Astrocyte of the hippocampus (primary cell): Measurements from ENCODE around the gene NMNAT1.
"Not testable (repeated sequence)": the region's sequence is repeated elsewhere in the genome, so short reads cannot be mapped to it uniquely, and the experiment has no call there.

Experiments used
- DNase-seq: peaks from one replicate; pipeline ENCODE4 v3.0.0; 2011; ENCODE audit warnings: low read depth, low spot score

NMNAT1 gene

DNA sequence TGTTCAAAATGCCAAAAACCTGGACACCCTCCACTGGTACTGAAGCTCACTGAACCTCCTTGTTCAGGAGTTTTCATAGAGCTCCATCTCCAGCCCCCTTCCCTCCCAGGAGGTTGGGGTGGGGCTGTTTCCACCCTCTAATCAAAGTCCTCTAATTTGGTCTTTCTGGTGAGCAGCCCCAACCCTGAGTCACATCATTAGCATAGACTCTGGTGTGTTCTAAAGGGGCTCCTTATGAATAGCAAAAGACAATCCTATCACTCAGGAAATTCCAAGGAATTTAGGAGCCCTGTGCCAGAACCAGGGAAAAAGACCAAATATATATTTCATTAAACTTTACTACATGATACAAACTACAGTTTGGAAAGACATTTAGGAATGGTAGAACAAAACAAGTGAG lies 76.3 kb downstream of the NMNAT1 start:
- DNase-seq: peak; percentile 42

DNA sequence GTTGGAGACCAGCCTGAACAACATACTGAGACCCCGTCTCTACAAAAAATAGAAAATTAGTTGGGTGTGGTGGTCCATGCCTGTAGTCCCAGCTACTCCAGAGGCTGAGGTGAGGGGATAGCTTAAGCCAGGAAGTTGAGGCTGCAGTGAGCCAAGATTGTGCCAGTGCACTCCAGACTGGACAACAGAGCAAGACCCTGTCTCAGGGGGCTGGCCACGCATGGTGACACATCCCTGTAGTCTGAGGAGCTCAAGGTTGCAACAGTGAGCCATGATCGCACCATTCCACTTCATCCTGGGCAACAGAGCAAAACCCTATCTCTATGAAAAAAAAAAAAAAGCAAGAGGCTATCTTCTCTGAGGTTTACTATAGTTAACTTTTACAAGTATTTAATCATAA lies 76.8 kb downstream of the NMNAT1 start:
- DNase-seq: no peak

DNA sequence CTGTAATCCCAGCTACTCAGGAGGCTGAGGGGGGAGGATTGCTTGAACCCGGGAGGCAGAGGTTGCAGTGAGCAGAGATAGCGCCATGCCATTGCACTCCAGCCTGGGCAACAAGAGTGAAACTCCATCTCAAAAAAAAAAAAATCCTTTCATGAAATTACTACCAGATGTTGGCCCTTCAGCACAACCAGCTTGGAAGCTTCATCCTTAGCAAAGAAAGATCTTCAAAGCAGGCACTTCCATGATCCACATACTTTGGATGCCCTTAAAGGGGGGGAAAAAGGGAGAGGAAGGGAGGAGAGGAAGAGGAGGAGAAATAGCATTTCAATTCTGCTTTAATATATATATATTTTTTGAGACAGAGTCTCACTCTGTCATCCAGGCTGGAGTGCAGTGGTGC lies 77.4 kb downstream of the NMNAT1 start:
- DNase-seq: not testable (repeated sequence)

DNA sequence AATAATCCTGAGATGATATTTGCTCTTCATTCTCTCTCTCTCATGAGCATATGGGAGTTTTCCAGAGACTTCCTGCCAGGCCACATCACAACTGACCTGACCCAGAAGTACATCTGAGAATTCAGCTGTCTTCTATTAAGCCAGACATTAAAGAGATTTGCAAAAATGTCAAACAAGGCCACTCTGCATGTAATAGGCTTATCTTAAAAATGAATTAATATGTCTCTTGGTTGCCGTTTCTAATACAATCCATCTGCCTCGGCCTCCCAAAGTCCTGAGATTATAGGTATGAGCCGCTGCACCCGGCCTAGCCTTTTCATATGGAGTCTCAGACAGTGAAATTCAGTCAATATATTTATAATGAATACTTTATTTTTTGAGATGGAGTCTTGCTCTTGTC lies 78.7 kb downstream of the NMNAT1 start:
- not testable (repeated sequence) for DNase-seq

DNA sequence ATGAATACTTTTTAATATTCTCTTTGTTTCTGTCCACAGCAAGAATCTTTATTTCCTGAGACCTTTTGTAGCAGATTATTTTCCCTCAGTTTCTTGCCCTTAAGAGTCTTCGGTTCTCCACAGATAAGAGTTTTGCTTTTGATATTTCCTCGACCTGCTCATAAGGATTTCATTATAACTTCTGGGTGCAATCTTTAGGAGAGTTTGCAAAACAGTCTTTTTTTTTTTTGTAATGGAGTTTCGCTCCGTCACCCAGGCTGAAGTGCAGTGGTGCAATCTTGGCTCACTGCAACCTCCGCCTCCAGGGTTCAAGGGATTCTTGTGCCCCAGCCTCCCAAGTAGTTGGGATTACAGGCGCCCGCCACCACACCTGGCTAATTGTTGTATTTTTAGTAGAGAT lies 79.4 kb downstream of the NMNAT1 start:
- DNase-seq: no peak

DNA sequence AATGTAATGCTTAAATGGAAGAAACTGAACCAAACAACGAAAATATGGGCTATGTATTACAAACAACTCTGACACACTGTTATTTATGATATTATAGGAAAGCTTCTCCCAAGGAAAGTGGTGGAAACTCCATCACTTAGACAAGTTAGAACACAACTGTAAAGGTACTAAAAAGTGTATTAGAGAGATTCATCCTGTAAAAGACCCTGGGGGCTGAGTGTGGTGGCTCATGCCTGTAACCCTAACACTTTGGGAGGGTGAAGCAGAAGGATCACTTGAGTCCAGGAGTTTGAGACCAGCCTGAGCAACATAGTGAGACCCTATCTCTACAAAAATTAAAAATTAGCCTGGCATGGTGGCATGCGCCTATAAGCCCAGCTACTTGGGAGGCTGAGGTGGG lies 82.1 kb downstream of the NMNAT1 start:
- DNase-seq: no peak

DNA sequence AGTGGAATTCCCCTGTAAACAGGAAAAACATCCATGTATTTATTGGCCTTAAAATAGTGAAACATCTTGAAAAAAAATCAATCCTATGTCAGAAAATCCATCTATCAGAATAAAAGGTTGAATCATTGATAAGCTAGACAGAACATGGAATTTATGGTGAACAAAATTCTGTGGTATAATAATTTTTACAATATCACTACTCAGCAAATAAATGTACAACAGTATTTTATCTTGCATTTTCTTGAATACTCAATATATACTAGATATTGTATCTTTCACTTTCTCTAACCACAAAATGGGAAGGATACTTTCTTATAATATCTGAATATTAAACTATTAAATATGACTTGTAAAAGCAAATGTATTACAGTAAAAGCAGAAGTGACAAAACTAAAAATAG lies 83.8 kb downstream of the NMNAT1 start:
- no peak for DNase-seq

DNA sequence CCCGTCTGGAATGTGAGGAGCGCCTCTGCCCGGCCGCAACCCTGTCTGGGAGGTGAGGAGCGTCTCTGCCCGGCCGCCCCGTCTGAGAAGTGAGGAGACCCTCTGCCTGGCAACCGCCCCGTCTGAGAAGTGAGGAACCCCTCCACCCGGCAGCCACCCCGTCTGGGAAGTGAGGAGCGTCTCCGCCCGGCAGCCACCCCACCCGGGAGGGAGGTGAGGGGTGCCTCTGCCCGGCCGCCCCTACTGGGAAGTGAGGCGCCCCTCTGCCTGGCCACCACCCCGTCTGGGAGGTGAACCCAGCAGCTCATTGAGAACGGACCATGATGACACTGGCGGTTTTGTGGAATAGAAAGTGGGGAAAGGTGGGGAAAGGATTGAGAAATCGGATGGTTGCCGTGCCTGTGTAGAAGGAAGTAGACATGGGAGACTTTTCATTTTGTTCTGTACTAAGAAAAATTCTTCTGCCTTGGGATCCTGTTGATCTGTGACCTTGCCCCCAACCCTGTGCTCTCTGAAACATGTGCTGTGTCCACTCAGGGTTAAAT lies 85.8 kb downstream of the NMNAT1 start:
- not testable (repeated sequence) for DNase-seq

DNA sequence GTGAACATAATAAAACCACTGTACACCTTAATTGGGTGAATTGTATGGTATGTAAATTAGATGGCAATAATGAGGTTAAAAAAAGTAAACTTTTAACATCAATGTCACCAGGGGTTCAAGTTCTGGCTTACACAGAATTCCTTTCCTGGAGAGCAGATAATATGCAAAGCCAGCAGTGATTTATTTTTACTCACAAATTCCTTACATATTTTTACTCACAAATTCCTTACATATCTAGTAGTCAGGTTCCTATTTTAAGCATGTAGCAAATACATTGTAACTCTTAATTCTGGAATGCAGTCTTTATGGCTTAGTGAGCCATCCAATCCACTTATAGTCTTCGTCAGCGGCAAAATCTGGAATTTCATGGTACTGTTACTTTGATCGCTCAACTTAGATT lies 88.2 kb downstream of the NMNAT1 start:
- DNase-seq: peak; percentile 53

DNA sequence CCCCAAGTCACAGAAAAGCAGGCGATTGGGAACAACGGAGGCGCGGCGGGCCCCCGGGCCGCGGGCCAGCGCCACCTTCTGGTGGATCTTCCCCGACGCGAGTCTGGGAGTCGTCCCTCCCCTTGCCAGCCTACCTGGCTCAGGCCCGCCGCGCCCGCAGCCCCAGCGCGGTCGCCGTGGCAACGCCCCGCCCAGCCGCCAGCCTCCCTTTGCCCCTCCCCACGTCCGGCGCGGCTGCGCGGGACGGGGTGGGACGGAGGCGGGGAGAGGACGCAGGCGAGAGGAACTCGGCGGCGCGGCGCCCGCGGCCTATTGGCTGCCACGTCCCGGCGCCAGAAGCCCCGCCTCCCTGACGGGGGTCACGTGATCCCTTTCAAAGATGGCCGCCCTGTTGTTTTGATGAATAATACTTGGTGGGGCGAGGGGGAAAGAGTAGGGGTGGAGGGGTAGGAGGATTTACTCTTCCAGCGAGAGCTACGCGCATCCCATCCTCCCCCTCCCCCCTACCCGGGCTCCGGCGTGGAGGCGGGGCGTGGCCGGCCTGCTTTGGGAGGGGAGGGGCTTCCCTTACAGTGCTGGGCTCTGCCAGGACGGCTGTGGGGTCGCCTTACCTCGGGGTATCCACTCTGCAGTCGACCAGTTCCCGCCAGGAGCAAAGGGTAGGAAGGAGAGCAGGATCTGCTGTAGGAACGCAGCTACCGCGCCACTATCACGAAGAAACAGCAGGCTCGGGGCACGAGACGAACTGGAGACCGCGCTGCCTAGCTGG lies 89.5 kb downstream of the NMNAT1 start, which contains the start of gene UBE4B:
TSS of gene UBE4B (plus strand) at position 369 of the 769 bp plus-strand sequence. CDS start 713 bp downstream, outside the sequence.
- DNase-seq: peak; percentile 100

DNA sequence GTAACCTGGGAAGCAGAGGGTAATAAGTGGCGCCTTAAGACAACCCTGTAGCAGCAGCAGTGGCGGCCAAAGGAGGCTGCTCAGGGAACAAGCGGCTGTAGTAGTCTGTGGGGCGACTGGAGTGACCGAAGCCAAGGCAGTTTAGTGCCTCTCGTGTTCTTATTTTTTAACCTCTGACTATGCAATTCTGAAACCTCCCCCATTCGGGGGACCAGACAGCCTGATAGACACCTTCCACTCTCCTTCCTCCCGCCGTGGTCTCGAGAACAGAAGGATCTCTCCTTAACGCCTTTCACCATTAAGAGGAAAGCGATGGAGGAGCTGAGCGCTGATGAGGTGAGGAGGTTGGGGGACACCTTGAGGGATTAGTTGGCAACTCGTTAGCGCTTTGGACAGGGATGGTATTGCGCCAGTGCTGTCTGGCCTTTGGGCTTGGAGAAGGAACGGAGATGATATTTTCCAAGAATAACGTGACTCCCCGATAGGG lies 90.1 kb downstream of the NMNAT1 start:
- DNase-seq: peak; percentile 60
